GM18505 (cell line): ENCODE measurements around the gene SDR9C7.
"Not testable (repeated sequence)": the region's sequence is repeated elsewhere in the genome, so short reads cannot be mapped to it uniquely, and the experiment has no call there.

Experiments used
- ATAC-seq: cut with Tn5 transposase; IDR thresholded peaks from one replicate; pipeline ENCODE4 v1.9.1; 2021; ENCODE audit not compliant: unreplicated experiment
- POLR2A ChIP-seq: IDR thresholded peaks from 4 replicates; pipeline ENCODE4 v1.6.1; 2011; ENCODE audit warnings: borderline replicate concordance; ENCODE audit not compliant: insufficient read depth, insufficient read length; ENCODE audit errors: extremely low read depth

The SDR9C7 gene

GRCh38 chr12:56880125-56880992, 53.8 kb downstream of the SDR9C7 start:
- ATAC-seq, result no peak
- no peak for TF ChIP-seq POLR2A

- ATAC-seq, result not testable (repeated sequence)
Observed at GRCh38 chr12:56879240-56880124, 54.7 kb downstream of the SDR9C7 start.

DNA sequence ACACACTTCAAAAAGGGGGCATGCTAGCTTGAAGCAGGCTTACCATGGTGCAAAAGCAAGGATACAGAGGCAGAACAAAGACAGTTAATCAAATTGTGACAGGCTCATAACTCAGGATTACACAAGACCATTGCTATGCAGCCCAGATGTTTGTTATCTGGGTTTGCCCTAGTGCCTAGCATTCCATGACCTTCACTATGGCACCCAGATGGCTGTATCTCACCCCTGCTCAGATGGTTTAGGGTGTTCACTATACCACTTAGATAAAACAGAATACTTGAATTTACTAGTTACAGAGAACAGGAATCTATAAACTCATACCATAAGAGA, 56.2 kb downstream of the SDR9C7 start:
- TF ChIP-seq POLR2A, result no peak
- no peak for ATAC-seq

DNA sequence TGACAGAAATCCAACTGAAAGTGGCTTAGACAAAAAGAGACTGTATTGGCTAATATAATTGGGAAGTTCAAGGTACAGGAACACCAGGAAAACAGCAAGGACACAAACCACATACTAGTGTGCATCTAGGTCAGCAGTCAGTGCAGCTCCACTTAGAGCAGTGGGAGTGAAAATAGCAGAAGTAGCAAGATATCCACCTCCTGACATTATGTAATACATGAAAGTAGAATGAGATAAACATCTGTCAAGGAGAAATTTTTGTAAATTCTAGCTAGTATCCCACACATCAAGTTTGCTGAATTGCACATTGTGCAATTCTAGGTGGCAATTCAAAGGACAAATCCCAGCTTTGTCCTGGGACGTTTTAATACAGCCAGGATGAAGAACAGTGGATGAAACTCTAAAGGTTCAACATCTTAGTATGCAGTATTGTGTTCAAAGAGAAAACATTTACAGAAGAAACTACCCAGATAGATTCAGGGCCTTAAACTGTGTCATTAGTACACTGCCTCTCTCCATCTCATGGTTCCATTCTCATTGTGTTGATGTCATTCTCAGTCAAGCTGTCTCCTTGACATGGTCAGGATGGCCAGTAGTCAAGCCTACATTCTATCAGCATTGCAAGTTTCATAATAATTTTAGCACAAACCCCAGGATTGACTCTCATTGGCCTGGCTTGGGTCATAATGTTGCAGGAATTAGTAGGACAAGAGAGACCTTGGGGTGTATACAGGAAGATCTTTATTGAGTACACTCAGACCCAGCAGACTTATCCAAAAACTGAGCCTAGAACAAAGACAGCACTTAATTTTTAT, 56.8 kb downstream of the SDR9C7 start:
- no peak for TF ChIP-seq POLR2A
- no peak for ATAC-seq

DNA sequence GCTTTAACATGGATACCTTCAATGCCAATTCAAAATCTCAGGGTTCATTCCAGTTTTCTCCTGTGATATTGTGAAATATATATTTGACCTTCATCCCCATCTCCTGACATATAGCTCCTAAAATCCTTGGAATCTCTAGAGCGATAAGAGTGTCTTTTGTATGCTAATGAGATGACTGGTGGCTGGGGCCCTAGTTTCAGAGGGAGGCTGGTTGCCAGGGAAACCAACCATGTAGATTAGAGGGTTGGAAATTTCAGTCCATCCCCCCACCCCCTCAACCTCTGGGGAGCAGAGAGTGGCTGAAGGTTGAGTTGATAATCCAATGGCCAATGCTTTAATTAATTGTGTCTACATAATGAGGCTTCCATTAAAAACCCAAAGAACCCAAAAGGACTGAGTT, 59.4 kb downstream of the SDR9C7 start:
- no peak for TF ChIP-seq POLR2A
- no peak for ATAC-seq

- TF ChIP-seq POLR2A, result no peak
- ATAC-seq, result no peak
Observed at GRCh38 chr12:56873382-56873781, 60.8 kb downstream of the SDR9C7 start.
